GM23248 (cell line): ENCODE measurements around the gene TIAM2.

Source experiments
- EZH2 ChIP-seq: fragments of 200-600 bp; sonication (generic); IDR thresholded peaks from 2 replicates; pipeline ENCODE4 v1.6.1; 2018; ENCODE audit warnings: antibody characterized with exemption, mild to moderate bottlenecking; ENCODE audit not compliant: insufficient read depth, poor library complexity, severe bottlenecking
- EZH2phosphoT487 ChIP-seq: fragments of 200-600 bp; sonication (generic); IDR thresholded peaks from 2 replicates; pipeline ENCODE4 v1.6.1; 2018; ENCODE audit warnings: antibody characterized with exemption, moderate library complexity, mild to moderate bottlenecking, low read depth; ENCODE audit not compliant: insufficient read depth

DNA sequence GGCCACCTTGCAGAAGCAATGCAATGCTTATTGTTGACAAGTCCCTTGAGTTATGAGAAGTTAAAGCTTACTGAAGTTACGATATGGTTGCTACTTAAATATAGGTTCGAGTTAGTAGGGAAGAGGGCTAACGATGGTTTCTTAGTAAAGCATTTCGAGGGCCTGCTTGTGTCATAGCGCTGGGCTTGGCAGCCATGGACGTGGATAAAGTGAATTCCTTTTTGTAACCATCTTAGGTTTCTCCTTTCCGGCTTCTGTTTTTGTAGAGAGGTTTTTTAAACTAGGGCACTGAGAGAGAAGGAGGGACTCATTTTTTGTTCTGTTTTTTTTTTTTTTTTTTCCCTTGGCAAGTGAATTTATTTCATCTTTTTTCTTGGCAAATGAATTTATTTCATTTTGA is 27.6 kb downstream of the TIAM2 start:
- TF ChIP-seq EZH2, result no peak
- no peak for TF ChIP-seq EZH2phosphoT487
